Stimulated activated naive CD4-positive, alpha-beta T cell (primary cell): ENCODE results near the gene DNMT1.
"Not testable (repeated sequence)": the region's sequence is repeated elsewhere in the genome, so short reads cannot be mapped to it uniquely, and the experiment has no call there.

Experiments
- DNase-seq, 6 experiments: peaks; one replicate each; lab custom pipeline; 2025; lab: John Stamatoyannopoulos, UW

The DNMT1 gene

GRCh38 chr19:10222201-10222890 is 27.6 kb upstream of the DNMT1 start:
- DNase-seq, result no peak

GRCh38 chr19:10220695-10221094 is 25.9 kb upstream of the DNMT1 start:
- DNase-seq, result no peak

GRCh38 chr19:10219678-10220077 is 24.9 kb upstream of the DNMT1 start:
- DNase-seq, result peak in 2 of 6 experiments; percentile 20 to 21

GRCh38 chr19:10217085-10217484 is 22.3 kb upstream of the DNMT1 start:
- no peak for DNase-seq

GRCh38 chr19:10214784-10215183 is 20.0 kb upstream of the DNMT1 start:
- DNase-seq, result no peak

DNA sequence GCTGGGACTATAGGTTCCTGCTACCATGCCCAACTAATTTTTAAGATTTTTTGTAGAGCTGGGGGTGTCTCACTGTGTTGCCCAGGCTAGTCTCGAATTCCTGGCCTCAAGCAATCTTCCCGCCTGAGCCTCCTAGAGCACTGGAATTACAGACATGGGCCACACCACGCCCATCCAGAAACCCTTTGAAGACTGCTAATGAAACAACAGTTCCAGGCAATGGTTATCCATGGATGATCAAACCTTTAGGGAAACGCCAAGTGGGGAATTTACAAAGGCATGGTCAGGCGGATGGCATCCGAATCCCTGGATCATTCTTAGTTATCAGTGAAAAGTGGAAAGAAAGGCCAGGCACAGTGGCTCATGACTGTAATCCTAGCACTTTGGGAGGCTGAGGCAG is 16.9 kb upstream of the DNMT1 start:
- no peak for DNase-seq

DNA sequence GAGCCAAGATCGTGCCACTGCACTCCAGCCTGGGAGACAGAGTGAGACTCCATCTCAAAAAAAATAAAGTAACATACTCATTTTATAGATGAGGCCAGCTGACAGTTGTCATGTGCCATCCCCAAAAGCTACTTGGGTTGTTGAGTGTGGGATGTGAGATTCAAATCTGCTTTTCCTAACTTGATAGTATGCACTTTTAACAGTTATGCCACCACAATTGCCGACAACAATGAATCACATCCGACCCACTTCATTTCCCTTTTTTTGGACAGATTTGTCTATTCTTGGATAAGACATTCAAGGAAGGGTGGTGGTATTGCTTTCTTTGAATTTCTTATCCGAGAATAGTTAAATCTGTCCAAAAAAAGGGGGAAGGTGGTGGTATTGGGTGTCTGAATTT is 16.3 kb upstream of the DNMT1 start:
- DNase-seq, result no peak

DNA sequence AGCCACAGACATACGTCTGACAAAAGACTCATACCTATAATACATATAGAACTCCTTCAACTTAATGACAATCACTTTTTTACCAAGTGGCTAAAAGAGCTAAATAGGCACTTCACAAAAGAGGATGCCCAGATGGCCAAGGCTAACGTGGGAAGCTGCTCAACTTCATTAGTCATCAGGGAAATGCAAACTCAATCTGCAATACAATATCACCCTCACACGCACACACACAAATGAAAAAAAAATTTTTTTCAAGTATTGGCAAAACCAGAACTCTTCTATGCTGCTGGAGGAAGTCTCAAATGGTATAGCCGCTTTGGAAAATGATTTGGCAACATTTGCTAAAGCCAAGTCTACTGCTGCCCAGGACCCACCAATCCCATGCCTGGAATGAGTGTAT is 14.6 kb upstream of the DNMT1 start:
- DNase-seq, result no peak

DNA sequence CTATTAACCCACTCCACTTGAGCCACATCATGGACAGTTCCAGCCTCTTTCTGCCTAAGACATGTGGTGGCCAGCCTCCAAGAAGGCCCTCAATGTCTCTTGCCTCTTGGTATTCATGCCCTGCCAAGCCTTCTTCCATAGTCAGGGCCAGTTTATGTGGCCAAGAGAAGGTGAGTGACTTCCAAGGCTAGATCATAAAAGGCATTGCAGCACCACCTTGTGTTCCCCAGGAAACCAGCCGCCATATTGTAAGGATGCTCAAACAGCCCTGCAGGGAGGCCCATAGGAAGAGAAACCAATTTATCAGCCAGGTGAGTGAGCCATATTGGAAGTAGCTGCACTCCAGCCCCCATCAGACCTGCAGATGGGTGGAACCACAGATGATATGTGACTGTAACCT is 12.3 kb upstream of the DNMT1 start:
- DNase-seq, result no peak

DNA sequence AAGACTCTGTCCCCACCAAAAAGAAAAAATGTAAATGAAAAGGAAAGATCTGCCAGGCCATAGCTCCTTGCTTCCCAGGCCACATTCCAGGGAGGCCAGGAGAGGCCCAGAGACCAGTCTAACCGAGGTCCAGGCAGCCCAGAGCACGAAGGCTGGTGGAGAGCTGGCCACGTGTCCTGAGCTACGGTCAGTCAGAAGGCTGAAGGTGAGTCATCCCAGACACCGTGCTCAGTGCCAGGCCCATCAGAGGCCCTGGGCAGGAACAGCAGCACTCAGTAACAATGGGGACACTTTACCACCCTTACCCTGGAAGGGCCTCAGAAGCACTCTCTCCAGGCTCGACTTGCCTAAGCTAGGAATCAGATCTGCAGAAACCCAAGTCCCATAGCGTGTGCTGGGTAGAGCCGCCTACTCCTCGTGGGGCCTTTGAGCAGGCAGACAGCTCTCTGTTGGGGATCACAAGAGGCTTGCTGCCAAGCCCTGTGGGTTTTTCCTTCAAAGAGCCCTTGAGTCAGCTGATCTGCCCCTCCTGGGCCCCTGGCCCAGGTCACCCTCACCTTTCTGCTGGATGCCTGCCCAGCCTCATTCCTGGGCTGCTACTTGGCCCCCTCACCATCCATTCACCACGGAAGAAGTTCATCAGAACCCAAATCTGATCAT is 11.6 kb upstream of the DNMT1 start:
- DNase-seq, result no peak

GRCh38 chr19:10205636-10206035 is 10.9 kb upstream of the DNMT1 start:
- DNase-seq, result no peak

DNA sequence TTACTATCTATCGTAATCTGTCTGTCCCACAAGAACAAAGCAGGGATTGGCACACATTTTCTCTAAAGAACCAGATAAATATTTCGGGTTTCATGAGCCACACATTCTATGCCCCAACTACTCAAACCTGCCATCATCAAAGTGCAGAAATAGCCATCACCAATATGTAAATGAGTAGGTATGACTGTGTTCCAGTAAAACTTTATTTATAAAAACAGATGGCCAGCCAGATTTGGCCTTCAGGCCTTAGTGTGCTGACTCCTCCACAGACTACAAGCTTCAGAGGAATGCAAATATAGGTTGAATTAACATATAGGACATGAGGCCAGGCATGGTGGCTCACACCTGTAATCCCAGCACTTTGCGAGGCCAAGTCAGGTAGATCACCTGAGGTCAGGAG is 8.9 kb upstream of the DNMT1 start:
- no peak for DNase-seq

GRCh38 chr19:10201176-10201575 is 6.4 kb upstream of the DNMT1 start:
- DNase-seq, result no peak

GRCh38 chr19:10200101-10200500 is 5.3 kb upstream of the DNMT1 start:
- DNase-seq, result not testable (repeated sequence)

DNA sequence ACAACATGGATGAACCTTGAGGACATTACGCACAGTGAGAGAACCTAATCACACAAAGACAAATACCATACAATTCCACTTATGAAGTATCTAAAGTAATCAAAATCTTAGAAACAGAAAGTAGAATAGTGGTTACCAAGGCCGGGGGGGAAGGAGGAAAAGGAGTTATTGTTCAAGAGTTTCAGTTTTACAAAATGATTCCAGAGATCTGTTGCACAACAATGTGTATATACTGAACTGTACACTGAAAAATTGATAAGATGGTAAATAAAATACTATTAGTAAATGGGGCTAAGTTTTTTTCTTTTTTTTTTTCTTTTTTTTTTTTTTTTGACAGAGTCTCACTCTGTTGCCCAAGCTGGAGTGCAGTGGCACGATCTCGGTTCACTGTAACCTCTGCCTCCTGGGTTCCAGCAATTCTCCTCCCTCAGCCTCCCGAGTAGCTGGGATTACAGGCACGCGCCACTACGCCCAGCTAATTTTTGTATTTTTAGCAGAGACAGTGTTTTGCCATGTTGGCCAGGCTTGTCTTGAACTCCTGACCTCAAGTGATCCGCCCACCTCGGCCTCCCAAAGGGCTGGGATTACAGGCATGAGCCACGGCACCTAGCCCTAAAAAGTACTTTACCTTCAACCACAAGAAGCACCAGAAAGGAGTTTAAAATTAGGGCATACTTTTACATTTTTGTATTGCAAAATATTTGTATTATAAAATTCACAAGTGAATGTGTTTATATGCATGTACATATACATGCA is 4.3 kb upstream of the DNMT1 start:
- DNase-seq, result peak in 1 of 6 experiments; percentile 13

DNA sequence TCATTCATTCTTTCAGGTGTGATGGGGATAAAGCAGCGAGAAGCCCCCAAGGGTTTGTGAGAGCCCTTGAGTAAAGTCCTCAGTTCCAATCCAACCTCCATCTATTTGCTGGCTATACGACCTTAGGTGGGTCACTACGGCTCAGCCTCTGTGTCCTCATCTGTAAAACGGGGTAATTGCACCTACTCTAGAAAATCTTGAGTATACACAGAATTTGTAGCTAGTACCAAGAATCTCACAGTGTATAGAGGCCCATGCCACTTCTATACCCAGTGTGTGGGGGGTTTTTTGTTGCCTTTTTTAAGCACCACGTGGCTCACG is 406 bp upstream of the DNMT1 start:
- DNase-seq, result no peak

- peak in 2 of 6 experiments; percentile 18 to 56 for DNase-seq
These were observed 808 bp downstream of the DNMT1 start for GRCh38 chr19:10193790-10194499.

GRCh38 chr19:10192922-10193321 is 1.8 kb downstream of the DNMT1 start:
- DNase-seq, result no peak

DNA sequence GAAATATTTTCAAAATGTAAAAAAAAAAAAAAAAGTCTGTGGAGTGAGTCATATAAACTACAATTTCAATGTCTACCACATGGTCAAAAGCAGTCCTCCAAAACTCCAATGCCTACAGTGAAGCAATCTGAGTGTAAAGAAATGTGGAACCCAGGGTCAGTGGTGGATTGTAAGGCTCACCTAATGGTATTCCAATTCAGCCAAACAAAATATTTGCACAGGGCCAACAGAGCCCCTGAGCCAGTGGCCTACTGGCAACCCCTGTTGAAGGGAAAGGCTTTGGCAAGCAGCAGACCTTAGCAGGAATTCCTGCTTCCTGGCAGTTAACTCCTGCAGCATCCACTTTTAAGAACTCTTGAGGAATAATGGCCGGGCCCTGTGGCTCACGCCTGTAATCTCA is 3.4 kb downstream of the DNMT1 start:
- no peak for DNase-seq

GRCh38 chr19:10190026-10190425 is 4.7 kb downstream of the DNMT1 start:
- DNase-seq, result no peak

DNA sequence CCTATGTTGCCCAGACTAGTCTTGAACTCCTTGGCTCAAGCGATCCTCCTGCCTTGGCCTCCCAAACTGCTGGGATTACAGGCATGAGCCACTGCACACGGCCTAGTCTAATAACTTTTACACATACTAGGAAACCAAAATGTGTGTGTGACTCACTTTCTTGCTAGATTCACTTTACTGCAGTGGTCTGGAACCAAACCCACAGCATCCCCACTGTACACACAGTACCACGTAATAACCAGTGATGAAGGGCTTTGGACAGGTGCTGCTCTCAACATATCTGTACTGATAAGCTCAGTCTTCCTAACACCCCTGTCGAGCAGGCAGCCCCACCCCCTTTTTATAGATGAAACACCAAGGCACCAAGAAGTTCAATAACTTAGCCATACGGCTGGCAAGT is 5.1 kb downstream of the DNMT1 start:
- no peak for DNase-seq

DNA sequence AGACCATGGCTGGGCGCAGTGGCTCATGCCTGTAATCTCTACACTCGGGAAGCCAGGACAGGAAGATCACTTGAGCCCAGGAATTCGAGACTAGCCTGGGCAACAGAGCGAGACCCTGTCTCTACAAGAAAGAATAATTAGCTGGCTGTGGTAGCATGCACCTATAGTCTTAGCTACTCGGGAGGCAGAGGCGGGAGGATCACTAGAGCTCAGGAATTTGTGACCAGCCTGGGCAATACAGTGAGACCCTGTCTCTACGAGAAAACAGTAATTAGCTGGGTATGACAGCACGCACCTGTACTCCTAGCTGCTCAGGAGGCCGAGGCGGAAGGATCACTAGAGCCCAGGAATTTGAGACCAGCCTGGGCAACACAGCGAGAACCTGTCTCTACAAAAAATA is 7.4 kb downstream of the DNMT1 start:
- DNase-seq, result no peak

GRCh38 chr19:10184636-10185035 is 10.1 kb downstream of the DNMT1 start:
- no peak for DNase-seq
